PC-9 (cell line): ENCODE results near the gene ETHE1. TPM values are rescaled to one million over a fixed set of nuclear protein-coding genes. Genes with fewer than 3 reads are reported as not detected.

ENCODE experiments used
- BruUV-seq: library from RNA; stranded (reverse); fragments of 400-500 nt; replicated peaks from 2 replicates; lab custom pipeline; 2021; lab: Mats Ljungman, UMichigan
- CTCF ChIA-PET: fragments of 300-600 bp; sonication (Branson Sonifier 250); formaldehyde crosslinking; loops from one replicate; lab custom pipeline; 2022; ENCODE audit warnings: antibody characterized with exemption; lab: Charles Lee
- POLR2A ChIA-PET: fragments of 300-600 bp; sonication (Branson Sonifier 250); formaldehyde crosslinking; loops from one replicate; lab custom pipeline; 2022; ENCODE audit warnings: antibody characterized with exemption; ENCODE audit not compliant: unreplicated experiment; lab: Charles Lee
- DNase-seq, 2 experiments: peaks; one replicate each; pipeline versions ENCODE4 v3.0.0 to v3.0.0-alpha.2; 2015 to 2022; ENCODE audit warnings: mixed read lengths in 1 of 2
- H2AFZ ChIP-seq: fragments of 200-600 bp; sonication (generic); 2 replicates; pipeline ENCODE4 v1.8.1; 2017; ENCODE audit warnings: antibody characterized with exemption
- H3F3A ChIP-seq: fragments of 200-600 bp; sonication (generic); 2 replicates; pipeline ENCODE4 v1.8.1; 2017; ENCODE audit warnings: antibody characterized with exemption, mild to moderate bottlenecking, low read depth; ENCODE audit not compliant: insufficient read depth
- H3K27ac ChIP-seq: fragments of 200-600 bp; sonication (generic); 2 replicates; pipeline ENCODE4 v1.6.1; 2016; ENCODE audit warnings: mixed run types
- H3K27me3 ChIP-seq: fragments of 200-600 bp; sonication (generic); 2 replicates; pipeline ENCODE4 v1.6.1; 2016; ENCODE audit warnings: low read depth, mixed run types; ENCODE audit not compliant: insufficient read depth
- H3K36me3 ChIP-seq: fragments of 200-600 bp; sonication (generic); 2 replicates; pipeline ENCODE4 v1.6.1; 2016; ENCODE audit warnings: low read depth, mixed run types
- H3K4me1 ChIP-seq: fragments of 200-600 bp; sonication (generic); replicated peaks from 2 replicates; pipeline ENCODE4 v1.6.1; 2016; ENCODE audit warnings: mixed run types; ENCODE audit not compliant: insufficient read depth
- H3K4me2 ChIP-seq: fragments of 200-600 bp; sonication (generic); 2 replicates; pipeline ENCODE4 v1.6.1; 2017; ENCODE audit warnings: mixed run types
- H3K4me3 ChIP-seq: fragments of 200-600 bp; sonication (generic); 2 replicates; pipeline ENCODE4 v1.6.1; 2016; ENCODE audit warnings: mixed run types
- H3K79me2 ChIP-seq: fragments of 200-600 bp; sonication (generic); 2 replicates; pipeline ENCODE4 v1.6.1; 2017; ENCODE audit warnings: low read depth, mixed run types
- H3K9me2 ChIP-seq: fragments of 200-600 bp; sonication (generic); 2 replicates; pipeline ENCODE4 v1.8.1; 2017; ENCODE audit warnings: mild to moderate bottlenecking; ENCODE audit not compliant: insufficient read depth
- H3K9me3 ChIP-seq: fragments of 200-600 bp; sonication (generic); 2 replicates; pipeline ENCODE4 v1.8.1; 2016; ENCODE audit warnings: low read depth; ENCODE audit not compliant: insufficient read depth
- H4K20me1 ChIP-seq: fragments of 200-600 bp; sonication (generic); 2 replicates; pipeline ENCODE4 v1.8.1; 2017; ENCODE audit not compliant: insufficient read depth
- EZH2 ChIP-seq: fragments of 200-600 bp; sonication (generic); IDR thresholded peaks from 2 replicates; pipeline ENCODE4 v1.8.0; 2017; ENCODE audit warnings: antibody characterized with exemption, low read depth
- intact Hi-C: fragments of 100-400 bp; cut with micrococcal nuclease; formaldehyde crosslinking; loops from one replicate; pipeline ENCODE4 v1.10.0; 2022; ENCODE audit not compliant: unreplicated experiment
- total RNA-seq: library from RNA; stranded (reverse); gene quantifications from 2 replicates; pipeline ENCODE4 v1.2.3, GENCODE V29; 2021
- TF ChIP-seq, protein P1 (sequence below): fragments of 200-600 bp; sonication (generic); conservative IDR thresholded peaks from 2 replicates; pipeline ENCODE4 v1.6.1; 2017; ENCODE audit warnings: mixed run types, antibody characterized with exemption, mild to moderate bottlenecking, moderate library complexity

The ETHE1 gene
- total RNA-seq, 1 experiment from 2014 or later, result 83.4 TPM

GRCh38 chr19:43467276-43467675, 59.7 kb downstream of the ETHE1 start:
- peak overlapping the region; percentile 65 for H3K4me2 ChIP-seq
- no peaks in the 10 kb centered on the region for H3K9me2 ChIP-seq
- H3F3A ChIP-seq, result peaks cover 72% of the 10 kb centered on the region
- BruUV-seq, result no TSS peak
- H3K36me3 ChIP-seq, result peaks cover 5% of the 10 kb centered on the region; the same call in 1 of the 2 replicates
- no peak for TF ChIP-seq EZH2
- TF ChIP-seq, protein P1, sequence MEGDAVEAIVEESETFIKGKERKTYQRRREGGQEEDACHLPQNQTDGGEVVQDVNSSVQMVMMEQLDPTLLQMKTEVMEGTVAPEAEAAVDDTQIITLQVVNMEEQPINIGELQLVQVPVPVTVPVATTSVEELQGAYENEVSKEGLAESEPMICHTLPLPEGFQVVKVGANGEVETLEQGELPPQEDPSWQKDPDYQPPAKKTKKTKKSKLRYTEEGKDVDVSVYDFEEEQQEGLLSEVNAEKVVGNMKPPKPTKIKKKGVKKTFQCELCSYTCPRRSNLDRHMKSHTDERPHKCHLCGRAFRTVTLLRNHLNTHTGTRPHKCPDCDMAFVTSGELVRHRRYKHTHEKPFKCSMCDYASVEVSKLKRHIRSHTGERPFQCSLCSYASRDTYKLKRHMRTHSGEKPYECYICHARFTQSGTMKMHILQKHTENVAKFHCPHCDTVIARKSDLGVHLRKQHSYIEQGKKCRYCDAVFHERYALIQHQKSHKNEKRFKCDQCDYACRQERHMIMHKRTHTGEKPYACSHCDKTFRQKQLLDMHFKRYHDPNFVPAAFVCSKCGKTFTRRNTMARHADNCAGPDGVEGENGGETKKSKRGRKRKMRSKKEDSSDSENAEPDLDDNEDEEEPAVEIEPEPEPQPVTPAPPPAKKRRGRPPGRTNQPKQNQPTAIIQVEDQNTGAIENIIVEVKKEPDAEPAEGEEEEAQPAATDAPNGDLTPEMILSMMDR, result no peak
- H3K4me1 ChIP-seq, result peaks cover 57% of the 10 kb centered on the region
- no peak overlapping the region; the same call in 1 of the 2 replicates for H2AFZ ChIP-seq
- H4K20me1 ChIP-seq, result 0 out of 2 replicates have a peak, but pooled peaks cover 6% of the 10 kb centered on the region
- no peaks in the 10 kb centered on the region for H3K9me3 ChIP-seq
- ChIA-PET CTCF (no interaction called here), POLR2A (interaction anchor here (0.6 to 0.7 kb wide), 2 partner anchors 64 to 201 kb away, joined by 3 to 6 read pairs; no protein-coding TSS in a partner anchor)
- no peaks in the 10 kb centered on the region for H3K27me3 ChIP-seq
- no peak overlapping the region for H3K4me3 ChIP-seq
- H3K27ac ChIP-seq, result peak overlapping the region; percentile 92
- intact Hi-C loops, result loop anchor here (5.0 kb wide), 1 partner anchor 50 kb away; no protein-coding TSS in a partner anchor
- H3K79me2 ChIP-seq, result peaks cover 15% of the 10 kb centered on the region
- no peak for DNase-seq

DNA sequence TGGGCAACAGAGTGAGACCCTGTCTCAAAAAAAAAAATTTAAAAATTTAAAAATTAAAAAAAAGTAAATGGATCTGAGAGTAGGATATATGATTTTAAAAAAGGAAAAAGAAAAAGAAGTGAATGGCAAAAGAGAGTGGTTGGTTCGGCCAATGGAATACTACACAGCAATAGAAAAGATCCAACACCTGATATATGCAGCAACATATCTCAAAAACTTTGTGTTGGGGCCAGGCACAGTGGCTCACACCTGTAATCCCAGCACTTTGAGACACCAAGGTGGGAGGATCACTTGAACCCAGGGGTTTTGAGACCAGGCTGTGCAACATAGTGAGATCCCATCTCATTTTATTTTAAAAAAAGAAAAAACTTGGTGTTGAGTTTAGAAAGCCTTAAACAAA, 60.2 kb downstream of the ETHE1 start:
- intact Hi-C loops, result loop anchor here (5.0 kb wide), 1 partner anchor 51 kb away; no protein-coding TSS in a partner anchor
- Histone ChIP-seq H3K36me3 (peaks cover 9% of the 10 kb centered on the region; the same call in 1 of the 2 replicates), H3K27ac (peak overlapping the region; percentile 92), H2AFZ (no peak overlapping the region), H3K9me2 (no peaks in the 10 kb centered on the region), H3F3A (peaks cover 74% of the 10 kb centered on the region), H4K20me1 (0 out of 2 replicates have a peak, but pooled peaks cover 6% of the 10 kb centered on the region), H3K79me2 (peaks cover 15% of the 10 kb centered on the region), H3K27me3 (no peaks in the 10 kb centered on the region), H3K9me3 (no peaks in the 10 kb centered on the region), H3K4me3 (no peak overlapping the region), H3K4me2 (peak overlapping the region; percentile 65; the same call in 1 of the 2 replicates), H3K4me1 (peaks cover 57% of the 10 kb centered on the region)
- no peak for DNase-seq
- ChIA-PET POLR2A (no interaction called here), CTCF (interaction anchor here (0.7 kb wide), 1 partner anchor 58 kb away, joined by 3 read pairs; no protein-coding TSS in a partner anchor)
- no peak for TF ChIP-seq EZH2
- TF ChIP-seq, protein P1, result no peak
- BruUV-seq, result no TSS peak

DNA sequence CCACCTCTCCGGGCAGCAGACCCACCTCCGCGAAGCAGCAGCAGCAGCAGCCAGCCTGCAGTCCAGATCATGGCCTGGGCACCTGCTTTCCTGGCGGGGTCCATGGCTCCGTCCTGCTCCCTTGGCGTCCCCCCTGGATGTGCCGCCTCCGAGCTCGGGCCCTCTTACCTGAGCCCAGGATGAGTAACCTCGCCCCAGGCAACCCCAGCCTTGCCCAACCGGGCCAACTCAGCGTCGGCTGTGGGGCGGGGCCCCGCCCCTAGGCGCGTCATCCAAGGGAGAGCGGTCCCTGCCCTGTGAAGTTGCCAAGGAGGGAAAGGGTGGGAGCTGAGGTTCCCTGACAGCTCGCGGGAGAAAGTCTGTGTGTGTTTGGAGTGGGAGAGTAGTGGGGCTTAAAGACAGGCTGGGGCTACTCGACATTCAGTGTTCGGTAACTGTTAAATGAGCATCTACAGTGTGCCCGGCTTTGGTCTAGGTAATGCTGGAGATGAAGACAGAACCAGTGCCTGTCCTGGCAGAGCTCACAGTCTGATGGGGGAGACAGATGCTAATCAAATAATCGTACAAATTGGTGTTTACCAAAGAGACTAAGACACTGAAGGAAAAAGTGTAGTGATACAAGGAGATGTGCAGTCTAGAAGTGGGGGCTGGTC, 61.4 kb downstream of the ETHE1 start, which contains the start of gene LYPD3:
Gene LYPD3 (minus strand): TSS at position 141 of the 653 bp plus-strand sequence. CDS start 37 bp downstream, at position 104.
- Histone ChIP-seq H3K4me2 (peak within 1 kb of the TSS; percentile 95), H4K20me1 (0 out of 2 replicates have a peak, but pooled peaks cover 6% of the 10 kb centered on the region), H3K27ac (peak within 1 kb of the TSS; percentile 63), H3K9me3 (no peaks in the 10 kb centered on the region), H3K4me1 (peaks cover 47% of the 10 kb centered on the region), H3F3A (peaks cover 66% of the 10 kb centered on the region), H3K9me2 (no peaks in the 10 kb centered on the region), H3K27me3 (no peaks in the 10 kb centered on the region), H3K4me3 (peak within 1 kb of the TSS; percentile 80), H3K79me2 (peaks cover 15% of the 10 kb centered on the region), H2AFZ (peak within 1 kb of the TSS; percentile 68), H3K36me3 (peaks cover 11% of the 10 kb centered on the region; the same call in 1 of the 2 replicates)
- TF ChIP-seq EZH2, result no peak
- TF ChIP-seq, protein P1, result no peak
- ChIA-PET POLR2A (interaction anchor here (0.7 to 1.0 kb wide), 4 partner anchors 11 to 289 kb away, joined by 4 to 44 read pairs (median 10); partner anchors contain the start of gene SMG9), CTCF (interaction anchor here (1.2 kb wide), 1 partner anchor 54 kb away, joined by 4 read pairs; no protein-coding TSS in a partner anchor)
- peak; percentile 91 to 94 for DNase-seq
- intact Hi-C loops, result loop anchor here (1.0 to 5.0 kb wide), 2 partner anchors 39 to 52 kb away; partner anchors contain the start of gene PHLDB3
- TSS peak; percentile 61 for BruUV-seq
